ENCODE results near the gene CDC6.

Gene CDC6

DNA sequence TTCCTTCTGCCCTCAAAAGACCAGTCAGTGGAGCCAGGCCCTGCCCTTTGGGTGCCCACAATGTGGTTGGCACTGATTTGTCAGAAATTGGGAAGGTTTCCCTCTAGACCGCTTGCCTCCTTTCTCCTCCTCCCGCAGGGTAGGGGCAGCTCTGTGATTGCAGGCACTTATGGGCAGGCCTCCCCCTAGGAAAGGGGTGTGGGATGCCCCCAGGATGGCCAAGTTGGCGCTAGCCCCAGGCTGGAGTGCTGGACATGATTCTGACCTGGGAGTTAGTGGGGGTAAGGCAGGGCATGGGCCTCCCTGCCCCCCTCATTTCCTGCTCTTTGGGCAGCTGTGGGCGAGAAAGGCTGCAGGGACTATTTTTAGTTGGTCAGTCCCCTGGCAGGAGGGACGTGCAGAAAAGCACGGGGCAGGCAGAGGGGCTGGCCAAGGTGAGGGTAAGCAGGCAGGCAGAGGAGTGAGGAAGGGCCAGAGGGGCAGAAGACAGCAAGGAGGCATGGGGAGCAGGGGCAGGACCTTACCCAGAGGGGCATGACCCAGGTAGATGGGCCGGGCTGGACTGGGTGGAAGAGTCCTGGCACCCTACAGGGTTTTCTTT, 24.6 kb downstream of the CDC6 start:
- DNase-seq, result no peak

- DNase-seq, result no peak
These were observed 25.4 kb downstream of the CDC6 start for GRCh38 chr17:40312893-40313667.

DNA sequence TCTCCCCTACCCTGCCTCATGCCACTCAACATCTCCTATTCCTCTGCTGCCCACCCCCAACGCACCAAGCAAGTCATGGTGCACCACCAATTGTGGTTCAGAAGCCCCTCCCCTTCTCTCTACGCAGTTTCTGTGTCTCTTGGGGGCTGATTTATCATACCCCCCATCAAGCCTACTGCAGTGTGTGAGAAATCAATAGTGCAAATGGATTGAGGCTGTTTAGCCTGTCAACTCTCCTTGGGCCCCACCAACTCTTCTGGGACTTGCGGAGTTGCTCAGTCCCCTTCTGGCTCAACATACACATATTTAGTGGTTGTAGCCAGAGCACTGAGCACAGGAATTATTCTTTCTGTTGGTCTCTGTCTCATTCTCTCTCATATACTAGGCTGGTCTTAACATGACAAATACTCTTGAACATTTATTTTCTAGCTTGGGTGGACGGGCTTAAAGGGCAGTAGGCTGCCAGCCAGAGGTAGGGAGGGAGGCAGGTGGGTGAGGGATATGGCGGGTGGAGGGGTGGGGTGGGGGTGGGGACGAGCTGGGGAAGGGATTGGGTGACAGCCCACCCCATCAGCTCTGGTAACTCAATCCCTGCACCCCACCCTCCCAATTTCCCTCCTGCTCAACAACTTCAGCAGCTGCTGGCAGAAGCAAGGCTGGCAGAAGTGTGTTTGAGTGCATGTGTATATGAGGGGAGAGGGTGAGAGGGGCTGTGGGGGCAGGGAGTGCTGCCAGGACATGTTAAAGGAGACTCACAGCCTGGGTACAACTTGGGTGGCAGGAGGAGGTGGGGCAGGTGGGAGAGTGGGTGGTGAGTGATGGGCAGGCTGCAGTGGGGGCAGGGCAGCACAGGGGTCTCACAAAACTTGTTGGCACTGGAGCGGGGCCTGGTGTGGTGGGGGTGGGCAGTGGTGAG, 26.2 kb downstream of the CDC6 start:
- no peak for DNase-seq

DNA sequence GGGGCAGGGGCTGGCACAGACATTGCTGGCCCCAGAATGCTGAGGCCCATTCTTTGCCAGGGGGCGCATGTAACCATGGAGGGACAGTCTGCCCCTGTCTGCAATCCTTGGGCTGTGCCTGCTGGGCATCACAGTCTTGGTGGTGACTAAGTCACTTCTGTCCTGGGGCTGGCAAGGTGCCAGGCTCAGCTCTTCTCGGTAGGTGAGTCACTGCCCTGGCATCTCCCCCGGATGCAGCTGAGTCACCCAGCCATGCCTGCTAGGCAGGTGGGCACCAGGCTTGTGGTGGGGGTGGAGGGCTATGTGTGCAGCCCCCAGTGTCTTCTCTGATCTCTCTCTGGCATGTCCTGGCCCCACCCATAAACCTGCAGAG, 26.9 kb downstream of the CDC6 start:
- DNase-seq, result no peak

DNA sequence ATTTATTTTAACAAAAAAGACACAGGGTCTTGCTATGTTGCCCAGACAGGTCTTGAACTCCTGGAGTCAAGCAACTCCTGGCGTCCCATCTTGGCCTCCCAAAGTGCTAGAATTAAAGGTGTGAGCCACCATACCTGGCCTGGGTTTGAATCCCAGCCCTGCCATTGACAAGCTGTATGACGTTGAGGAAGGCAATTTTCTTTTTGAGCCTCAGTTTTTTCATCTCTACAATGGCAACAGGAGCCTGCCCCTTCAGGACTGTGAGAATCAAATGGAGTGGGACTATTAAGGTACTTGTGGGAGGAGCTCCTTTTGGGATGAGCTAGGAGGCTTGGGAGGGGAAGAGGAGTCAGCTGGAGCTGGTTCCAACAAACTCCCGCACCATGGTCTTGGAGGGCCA, 27.5 kb downstream of the CDC6 start:
- DNase-seq, result no peak

GRCh38 chr17:40315678-40316570, 28.2 kb downstream of the CDC6 start:
- DNase-seq, result no peak

GRCh38 chr17:40316571-40317344, 29.1 kb downstream of the CDC6 start:
- DNase-seq, result no peak

GRCh38 chr17:40317345-40317873, 29.7 kb downstream of the CDC6 start:
- DNase-seq, result peak; percentile 15

GRCh38 chr17:40317880-40318829, 30.5 kb downstream of the CDC6 start:
- DNase-seq, result peak; percentile 79

- DNase-seq, result no peak
These were observed 31.2 kb downstream of the CDC6 start for GRCh38 chr17:40318830-40319391.

DNA sequence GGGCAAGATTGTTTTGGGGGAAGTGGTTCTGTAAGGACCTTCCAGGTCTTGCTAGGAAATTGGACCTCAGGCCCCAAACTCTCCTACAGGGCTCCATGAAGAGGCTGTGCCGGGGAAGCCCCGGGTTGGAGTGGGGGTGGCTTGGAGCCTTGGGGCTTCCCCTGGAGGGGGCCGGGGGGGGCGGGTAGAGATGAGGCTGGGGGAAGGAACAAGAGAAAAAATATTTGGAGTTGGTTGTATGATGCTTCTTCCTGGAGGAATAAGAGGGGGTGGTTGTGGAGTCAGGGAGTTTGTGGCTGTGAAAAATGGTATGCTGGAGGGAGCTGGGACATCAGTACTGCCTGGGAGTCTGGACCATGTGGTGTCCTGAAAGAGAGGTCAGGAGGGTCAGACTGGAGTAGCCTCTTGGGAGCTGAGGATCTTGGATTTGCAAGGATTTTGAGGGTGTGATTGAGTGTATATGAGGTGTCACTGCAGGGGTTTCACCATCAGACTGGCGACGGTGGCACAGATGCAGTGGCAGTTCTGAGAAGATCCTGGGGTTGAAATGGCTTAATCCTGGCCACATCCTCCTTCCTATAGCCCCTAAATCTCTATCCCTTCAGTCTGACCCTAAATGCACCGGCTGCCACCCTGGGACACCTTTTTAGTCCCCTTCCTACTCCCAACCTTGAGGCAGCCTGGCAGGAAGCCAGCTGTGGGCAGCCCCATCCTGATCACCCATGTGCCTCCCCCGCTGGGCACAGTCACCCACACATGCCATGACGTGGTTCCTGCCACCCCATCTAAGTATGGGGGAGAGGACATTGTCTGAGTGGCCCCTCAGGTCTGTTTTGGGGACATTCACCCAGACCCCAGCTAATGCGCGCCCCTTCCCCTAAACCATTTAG, 32.2 kb downstream of the CDC6 start:
- DNase-seq, result peak; percentile 24

DNA sequence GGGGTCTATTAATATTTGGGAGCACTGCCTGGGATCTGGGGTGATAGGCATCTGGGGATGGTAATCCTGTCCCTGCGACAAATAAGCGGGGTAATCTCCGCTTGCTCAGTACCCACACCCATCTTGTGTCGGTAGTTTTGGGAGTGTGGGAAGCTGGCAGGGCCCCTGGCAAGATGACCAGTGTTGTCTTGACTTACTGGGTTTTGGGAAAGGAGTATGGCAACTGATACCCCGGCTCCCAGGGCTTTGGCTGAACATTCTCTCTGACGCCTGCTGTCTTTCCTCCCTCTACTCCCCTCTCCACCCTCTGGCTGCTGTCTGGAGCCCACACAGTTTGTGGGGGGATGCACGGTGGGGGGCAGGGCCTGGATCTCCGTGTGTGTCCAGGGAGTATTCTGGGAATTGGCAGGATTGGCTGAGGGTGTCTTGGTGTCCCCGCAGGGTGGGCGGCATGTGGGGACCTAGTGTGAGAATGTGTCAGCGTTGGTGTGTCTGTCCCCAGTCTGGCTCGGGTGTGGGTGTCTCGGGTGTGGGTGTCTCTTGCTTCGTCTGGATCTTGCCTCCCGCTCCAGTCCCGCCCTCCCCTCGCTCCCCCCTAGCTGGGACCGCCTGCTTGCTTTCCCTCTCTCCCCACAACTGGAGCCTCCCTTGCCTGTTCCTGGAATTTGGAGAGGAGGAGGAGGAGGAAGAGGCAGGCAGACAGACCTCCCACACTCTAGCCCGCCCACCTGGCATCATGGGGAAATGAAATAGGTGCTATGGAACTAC, 33.3 kb downstream of the CDC6 start:
- no peak for DNase-seq

DNA sequence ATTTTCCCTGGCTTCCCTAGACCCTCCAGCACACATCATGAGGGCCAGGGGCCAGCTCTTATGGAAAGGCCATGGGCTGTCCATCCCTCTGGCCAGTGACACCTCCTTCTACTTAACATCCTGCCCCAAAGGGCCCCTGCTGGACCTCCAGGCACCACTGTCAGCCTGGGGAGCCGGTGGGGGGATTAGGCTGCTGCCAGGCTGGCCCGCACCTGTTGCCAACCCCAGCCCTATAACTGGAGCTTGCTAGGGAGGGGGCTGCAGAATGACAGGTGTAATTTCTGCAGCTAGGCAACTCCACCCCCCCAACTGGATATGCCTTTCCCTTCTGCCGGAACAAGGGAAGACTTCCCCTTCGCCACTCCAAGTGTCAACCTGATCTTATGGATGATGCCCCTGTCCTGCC, 33.8 kb downstream of the CDC6 start:
- DNase-seq, result no peak

- DNase-seq, result no peak
These were observed 34.3 kb downstream of the CDC6 start for GRCh38 chr17:40321961-40322357.

DNA sequence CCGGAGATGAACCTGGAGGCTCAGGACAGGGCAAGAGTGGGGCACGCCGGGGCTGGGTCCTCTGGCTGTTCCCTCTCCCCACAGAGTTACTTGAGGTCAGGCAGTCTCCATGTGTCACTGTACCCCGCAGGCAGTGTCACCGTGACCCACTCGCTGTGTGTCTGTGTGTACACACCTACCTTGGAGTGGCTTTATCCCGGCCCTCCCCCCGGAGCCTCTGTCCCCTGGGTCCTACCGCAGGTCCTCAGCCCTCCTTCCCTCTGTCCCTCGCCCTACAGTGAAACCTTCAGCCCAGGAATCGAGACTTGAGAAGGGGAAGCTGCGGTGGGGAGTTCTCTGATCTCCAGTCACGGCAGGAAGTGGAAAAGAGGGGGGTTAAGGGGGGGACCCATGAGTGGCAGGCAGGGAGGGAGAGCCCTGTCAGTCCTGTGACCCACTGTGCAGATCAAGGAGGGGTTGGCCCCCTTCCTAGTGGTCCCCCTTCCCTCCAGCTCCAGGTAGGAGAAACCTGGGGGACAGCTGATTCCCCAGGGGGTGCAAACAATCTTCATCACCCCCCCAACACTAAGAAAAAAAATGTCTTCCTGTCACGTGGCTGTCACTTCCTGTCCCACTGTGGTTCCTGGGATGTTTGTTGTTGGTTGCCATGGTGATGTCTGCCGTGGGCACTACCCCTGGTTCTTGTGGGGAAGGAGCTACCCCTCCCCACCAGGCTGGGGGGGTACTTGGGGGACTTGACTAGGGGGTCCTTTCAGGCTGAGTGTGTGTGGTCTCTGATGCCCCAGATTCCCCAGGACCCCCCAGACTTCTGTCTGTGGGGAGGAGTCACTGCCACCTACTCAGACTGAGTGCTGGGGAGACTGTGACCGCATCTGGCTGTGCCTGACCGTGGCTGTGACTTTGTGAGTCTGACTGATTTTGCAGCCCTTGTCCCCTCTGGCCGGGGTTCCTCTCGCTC, 35.0 kb downstream of the CDC6 start:
- DNase-seq, result peak; percentile 94

GRCh38 chr17:40323391-40324381, 36.0 kb downstream of the CDC6 start:
- no peak for DNase-seq
